Measurements from ENCODE around the gene ZNF496. TPM values are rescaled to one million over a fixed set of nuclear protein-coding genes. Genes with fewer than 3 reads are reported as not detected.

ZNF496 gene
- total RNA-seq, 2 experiments from 2014 or later: 15.8 to 19.9 TPM

DNA sequence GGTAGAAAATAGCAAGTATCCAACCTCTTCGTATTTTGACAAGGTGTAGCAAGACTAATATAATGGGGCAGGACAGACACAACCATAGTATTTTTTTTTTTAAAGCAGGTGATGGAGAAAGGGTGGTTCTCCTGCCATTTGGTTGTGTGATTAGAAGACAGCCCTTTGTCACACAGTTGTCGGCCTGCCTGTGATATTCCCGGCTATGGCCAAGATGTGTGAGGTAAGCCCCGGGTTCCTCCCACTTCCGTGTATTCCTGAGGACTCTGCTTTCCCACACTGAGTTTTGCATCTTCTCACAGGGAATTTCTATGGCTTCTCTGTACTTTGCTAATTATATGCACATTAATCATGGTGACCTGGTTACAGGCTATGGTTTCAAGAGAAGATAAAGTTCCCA lies 35.9 kb downstream of the ZNF496 start:
- ATAC-seq (ENCODE audit: poor library complexity): no peak
- H3K27me3 ChIP-seq (ENCODE audit: control insufficient read depth in 1 of 2, insufficient read depth in 2 of 2, low read length in 2 of 2): no peaks in the 10 kb centered on the region
- H3K4me1 Mint-ChIP-seq (ENCODE audit: low read depth): no peaks in the 10 kb centered on the region
- H3K36me3 ChIP-seq (ENCODE audit: insufficient read depth, low read length): no peaks in the 10 kb centered on the region
- H3K9me3 Mint-ChIP-seq: no peaks in the 10 kb centered on the region
- no peak overlapping the region for H3K4me3 Mint-ChIP-seq
- no peak for TF ChIP-seq CTCF (IDR thresholded peaks at IDR 0.05)
- H3K27ac ChIP-seq (ENCODE audit: low read depth in 1 of 2, low read length in 2 of 2): no peak overlapping the region
- POLR2A ChIA-PET: no interaction called here
- no peak overlapping the region for H3K27ac Mint-ChIP-seq
- intact Hi-C loops (cut with DNase I, micrococcal nuclease): no loop called here
- DNase-seq: no peak
- CTCF ChIA-PET: no interaction called here
- no peaks in the 10 kb centered on the region for H3K4me1 ChIP-seq (ENCODE audit: insufficient read depth, low read length)
- H3K36me3 Mint-ChIP-seq (ENCODE audit: low read depth): no peaks in the 10 kb centered on the region
- no peaks in the 10 kb centered on the region for H3K27me3 Mint-ChIP-seq
- H3K9me3 ChIP-seq (ENCODE audit: control insufficient read depth in 1 of 2, insufficient read depth in 1 of 2, low read length in 2 of 2): no peaks in the 10 kb centered on the region
- no peak overlapping the region for H3K4me3 ChIP-seq (ENCODE audit: low read length)

DNA sequence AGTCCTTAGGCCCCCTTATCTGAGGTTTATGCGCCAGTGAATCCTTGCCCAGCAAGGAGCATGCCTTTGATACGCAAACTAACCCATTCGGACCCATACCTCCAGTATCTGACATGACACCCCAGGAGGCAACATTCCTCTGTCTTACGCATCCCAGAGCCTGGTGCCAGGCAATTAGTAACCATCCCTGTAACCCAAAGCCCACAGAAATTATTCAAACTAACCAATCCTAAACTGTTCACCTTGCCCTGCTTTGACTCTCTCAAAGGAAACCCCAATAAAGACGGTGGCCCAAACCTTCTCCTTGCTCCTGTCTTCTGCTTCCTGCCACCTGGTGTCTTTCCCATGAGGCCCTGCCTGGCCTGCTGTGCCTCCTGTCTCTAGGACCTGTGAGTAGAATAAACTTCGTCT lies 36.4 kb downstream of the ZNF496 start:
- DNase-seq (no peak), ATAC-seq (ENCODE audit: poor library complexity) (no peak)
- Mint-ChIP-seq H3K4me3 (no peak overlapping the region), H3K9me3 (no peaks in the 10 kb centered on the region), H3K4me1 (ENCODE audit: low read depth) (no peaks in the 10 kb centered on the region), H3K27me3 (no peaks in the 10 kb centered on the region), H3K36me3 (ENCODE audit: low read depth) (no peaks in the 10 kb centered on the region), H3K27ac (no peak overlapping the region)
- H3K9me3 ChIP-seq (ENCODE audit: control insufficient read depth in 1 of 2, insufficient read depth in 1 of 2, low read length in 2 of 2): no peaks in the 10 kb centered on the region
- intact Hi-C loops (cut with DNase I, micrococcal nuclease): no loop called here
- no peak overlapping the region for H3K4me3 ChIP-seq (ENCODE audit: low read length)
- ChIA-PET POLR2A (no interaction called here), CTCF (no interaction called here)
- no peak for TF ChIP-seq CTCF (IDR thresholded peaks at IDR 0.05)
- no peaks in the 10 kb centered on the region for H3K4me1 ChIP-seq (ENCODE audit: insufficient read depth, low read length)
- H3K27me3 ChIP-seq (ENCODE audit: control insufficient read depth in 1 of 2, insufficient read depth in 2 of 2, low read length in 2 of 2): no peaks in the 10 kb centered on the region
- H3K27ac ChIP-seq (ENCODE audit: low read depth in 1 of 2, low read length in 2 of 2): no peak overlapping the region
- H3K36me3 ChIP-seq (ENCODE audit: insufficient read depth, low read length): no peaks in the 10 kb centered on the region

DNA sequence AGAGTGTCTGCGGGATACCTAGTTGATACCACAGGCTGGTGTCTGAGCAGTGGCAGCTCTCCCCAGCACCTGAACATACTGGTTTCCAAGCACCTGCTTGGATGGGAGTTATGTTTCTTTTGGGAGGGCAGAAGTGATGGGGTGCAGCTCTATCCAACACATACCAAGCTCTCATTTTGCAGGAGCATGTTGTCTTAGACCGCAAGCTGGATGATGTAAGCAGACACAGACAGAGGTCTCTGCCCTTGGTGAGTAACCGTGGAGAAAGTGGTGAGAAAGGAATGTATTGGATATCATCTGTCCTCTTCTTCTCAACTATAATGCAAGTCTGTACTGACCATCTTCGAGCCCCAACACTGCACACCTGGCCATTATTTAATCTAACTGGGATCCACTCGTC lies 37.4 kb downstream of the ZNF496 start:
- intact Hi-C loops (cut with DNase I, micrococcal nuclease): no loop called here
- Histone ChIP-seq H3K4me1 (ENCODE audit: insufficient read depth, low read length) (no peaks in the 10 kb centered on the region), H3K4me3 (ENCODE audit: low read length) (no peak overlapping the region), H3K27ac (ENCODE audit: low read depth in 1 of 2, low read length in 2 of 2) (no peak overlapping the region), H3K36me3 (ENCODE audit: insufficient read depth, low read length) (no peaks in the 10 kb centered on the region), H3K9me3 (ENCODE audit: control insufficient read depth in 1 of 2, insufficient read depth in 1 of 2, low read length in 2 of 2) (no peaks in the 10 kb centered on the region), H3K27me3 (ENCODE audit: control insufficient read depth in 1 of 2, insufficient read depth in 2 of 2, low read length in 2 of 2) (no peaks in the 10 kb centered on the region)
- Mint-ChIP-seq H3K4me3 (no peak overlapping the region), H3K36me3 (ENCODE audit: low read depth) (no peaks in the 10 kb centered on the region), H3K27ac (no peak overlapping the region), H3K27me3 (no peaks in the 10 kb centered on the region), H3K9me3 (no peaks in the 10 kb centered on the region), H3K4me1 (ENCODE audit: low read depth) (no peaks in the 10 kb centered on the region)
- no peak for TF ChIP-seq CTCF (IDR thresholded peaks at IDR 0.05)
- no peak for DNase-seq
- POLR2A ChIA-PET: no interaction called here
- CTCF ChIA-PET: no interaction called here
- ATAC-seq (ENCODE audit: poor library complexity): no peak

All from CD4-positive, alpha-beta T cell (primary cell).